Mesenchymal stem cell (in vitro differentiated cells and primary cell): ENCODE measurements around the gene EMX1.

Experiments
- DNase-seq: peaks from one replicate; pipeline ENCODE4 v3.0.0-alpha.2; 2013
- H2AFZ ChIP-seq: one replicate; pipeline ENCODE4 v1.6.1; 2013; ENCODE audit warnings: low read depth, mild to moderate bottlenecking, control low read depth, inconsistent platforms, low read length, moderate library complexity
- H2AK5ac ChIP-seq: 2 replicates; pipeline ENCODE4 v1.6.1; 2013; ENCODE audit warnings: low read length, moderate library complexity, mild to moderate bottlenecking, inconsistent platforms; ENCODE audit not compliant: severe bottlenecking
- H2BK120ac ChIP-seq: one replicate; pipeline ENCODE4 v1.6.1; 2013; ENCODE audit warnings: low read depth, mild to moderate bottlenecking, inconsistent platforms, low read length, moderate library complexity
- H2BK12ac ChIP-seq, 2 experiments: one replicate each; pipeline ENCODE4 v1.6.1; 2013; ENCODE audit warnings: inconsistent platforms in 2 of 2, low read length in 2 of 2, mild to moderate bottlenecking in 2 of 2, moderate library complexity in 2 of 2, control low read depth in 1 of 2
- H2BK15ac ChIP-seq: one replicate; pipeline ENCODE4 v1.6.1; 2013; ENCODE audit warnings: mild to moderate bottlenecking, low read depth, inconsistent platforms; ENCODE audit not compliant: poor library complexity, severe bottlenecking
- H2BK5ac ChIP-seq: 2 replicates; pipeline ENCODE4 v1.6.1; 2013; ENCODE audit warnings: low read depth, mild to moderate bottlenecking, low read length, control low read depth, inconsistent platforms; ENCODE audit not compliant: poor library complexity, severe bottlenecking
- H3K14ac ChIP-seq, 2 experiments: one replicate each; pipeline ENCODE4 v1.6.1; 2013; ENCODE audit warnings: inconsistent platforms in 2 of 2, low read length in 2 of 2, control low read depth in 1 of 2, mild to moderate bottlenecking in 1 of 2, moderate library complexity in 1 of 2
- H3K18ac ChIP-seq, 2 experiments: one replicate each; pipeline ENCODE4 v1.6.1; 2013; ENCODE audit warnings: inconsistent platforms in 2 of 2, low read length in 2 of 2, control low read depth in 1 of 2, low read depth in 1 of 2, mild to moderate bottlenecking in 1 of 2
- H3K23ac ChIP-seq, 2 experiments: one replicate each; pipeline ENCODE4 v1.6.1; 2013; ENCODE audit warnings: inconsistent platforms in 2 of 2, low read length in 2 of 2, mild to moderate bottlenecking in 2 of 2, moderate library complexity in 2 of 2, control low read depth in 1 of 2
- H3K27ac ChIP-seq: 2 replicates; pipeline ENCODE4 v1.5.1; 2013; ENCODE audit warnings: mild to moderate bottlenecking, moderate library complexity, low read length, control low read depth, inconsistent platforms; ENCODE audit not compliant: poor library complexity, severe bottlenecking
- H3K27me3 ChIP-seq, 2 experiments: 2 replicates each; pipeline versions ENCODE4 v1.6.1 to v1.7.0; 2013; ENCODE audit warnings: low read length in 2 of 2, mild to moderate bottlenecking in 2 of 2, moderate library complexity in 2 of 2, control low read depth in 1 of 2, inconsistent platforms in 1 of 2; ENCODE audit not compliant: control insufficient read depth in 1 of 2, insufficient read depth in 1 of 2
- H3K36me3 ChIP-seq, 2 experiments: 2 replicates each; pipeline versions ENCODE4 v1.6.1 to v1.7.0; 2013; ENCODE audit warnings: low read length in 2 of 2, control low read depth in 1 of 2, inconsistent platforms in 1 of 2, low read depth in 1 of 2, mild to moderate bottlenecking in 1 of 2; ENCODE audit not compliant: insufficient read depth in 2 of 2, control insufficient read depth in 1 of 2
- H3K4ac ChIP-seq, 2 experiments: one replicate each; pipeline ENCODE4 v1.6.1; 2013; ENCODE audit warnings: inconsistent platforms in 2 of 2, low read length in 2 of 2, mild to moderate bottlenecking in 2 of 2, moderate library complexity in 2 of 2, control low read depth in 1 of 2, low read depth in 1 of 2
- H3K4me1 ChIP-seq: 2 replicates; pipeline ENCODE4 v1.6.1; 2013; ENCODE audit warnings: low read depth, low read length, control low read depth; ENCODE audit not compliant: control insufficient read depth, insufficient read depth
- H3K4me2 ChIP-seq: 2 replicates; pipeline ENCODE4 v1.6.1; 2013; ENCODE audit warnings: low read length, mild to moderate bottlenecking, inconsistent platforms; ENCODE audit not compliant: poor library complexity, severe bottlenecking
- H3K4me3 ChIP-seq, 2 experiments: 2 replicates each; pipeline versions ENCODE4 v1.5.1 to v1.7.0; 2013; ENCODE audit warnings: low read length in 2 of 2, mild to moderate bottlenecking in 2 of 2, control low read depth in 1 of 2, low read depth in 1 of 2; ENCODE audit not compliant: insufficient read depth in 1 of 2
- H3K79me1 ChIP-seq: replicated peaks from 2 replicates; pipeline ENCODE4 v1.6.1; 2013; ENCODE audit warnings: mild to moderate bottlenecking, control low read depth, low read length, inconsistent platforms; ENCODE audit not compliant: poor library complexity, severe bottlenecking
- H3K9ac ChIP-seq: 2 replicates; pipeline ENCODE4 v1.7.0; 2013; ENCODE audit warnings: mild to moderate bottlenecking, low read length, moderate library complexity
- H3K9me3 ChIP-seq: 2 replicates; pipeline ENCODE4 v1.7.0; 2013; ENCODE audit warnings: mild to moderate bottlenecking, low read length; ENCODE audit not compliant: control insufficient read depth
- H4K8ac ChIP-seq: one replicate; pipeline ENCODE4 v1.6.1; 2013; ENCODE audit warnings: inconsistent platforms, mild to moderate bottlenecking, low read length, moderate library complexity
- H4K91ac ChIP-seq: one replicate; pipeline ENCODE4 v1.6.1; 2013; ENCODE audit warnings: mild to moderate bottlenecking, low read length, inconsistent platforms
- WGBS: methylation state at CpG from one replicate; pipeline ENCODE4 v1.1.7; 2013; ENCODE audit warnings: mixed read lengths; 5-methylcytosine and 5-hydroxymethylcytosine counted together

EMX1 gene

GRCh38 chr2:72931280-72931910, 14.1 kb downstream of the EMX1 start:
- Histone ChIP-seq H3K9ac (no peak overlapping the region), H3K79me1 (no peaks in the 10 kb centered on the region), H3K4me2 (no peak overlapping the region), H3K4me3 (no peak overlapping the region), H3K9me3 (no peaks in the 10 kb centered on the region), H2BK120ac (no peak overlapping the region), H3K23ac (no peak overlapping the region), H3K27me3 (peaks cover 39 to 77% of the 10 kb centered on the region in 2 experiments), H3K27ac (no peak overlapping the region), H2BK12ac (no peak overlapping the region), H4K91ac (no peak overlapping the region), H3K36me3 (no peaks in the 10 kb centered on the region), H3K4me1 (peaks cover 18% of the 10 kb centered on the region), H4K8ac (no peak overlapping the region), H3K18ac (no peak overlapping the region), H2BK5ac (no peak overlapping the region), H3K14ac (no peak overlapping the region), H2AK5ac (peak overlapping the region; percentile 37), H3K4ac (no peak overlapping the region), H2AFZ (no peak overlapping the region), H2BK15ac (no peak overlapping the region)
- WGBS, result 89% methylated on average over 14 of the region's 14 CpGs
- DNase-seq, result no peak

GRCh38 chr2:72932045-72932740, 14.9 kb downstream of the EMX1 start:
- no peak for DNase-seq
- Histone ChIP-seq H2BK120ac (no peak overlapping the region), H3K4me3 (no peak overlapping the region), H3K4ac (no peak overlapping the region), H3K27ac (no peak overlapping the region), H3K14ac (no peak overlapping the region), H3K9me3 (no peaks in the 10 kb centered on the region), H3K18ac (no peak overlapping the region), H2BK5ac (no peak overlapping the region), H3K36me3 (no peaks in the 10 kb centered on the region), H3K4me1 (peaks cover 21% of the 10 kb centered on the region), H2AFZ (no peak overlapping the region), H4K91ac (no peak overlapping the region), H3K4me2 (no peak overlapping the region), H3K9ac (no peak overlapping the region), H3K23ac (no peak overlapping the region), H4K8ac (no peak overlapping the region), H3K79me1 (no peaks in the 10 kb centered on the region), H2BK15ac (no peak overlapping the region), H2BK12ac (no peak overlapping the region), H2AK5ac (peak overlapping the region; percentile 40), H3K27me3 (peaks cover 31 to 77% of the 10 kb centered on the region in 2 experiments)
- WGBS, result 90% methylated on average over 5 of the region's 5 CpGs

- Histone ChIP-seq H3K27ac (no peak overlapping the region), H4K91ac (no peak overlapping the region), H3K9ac (no peak overlapping the region), H4K8ac (no peak overlapping the region), H2AFZ (no peak overlapping the region), H3K18ac (no peak overlapping the region), H2AK5ac (no peak overlapping the region), H2BK120ac (no peak overlapping the region), H3K4ac (no peak overlapping the region), H3K23ac (no peak overlapping the region), H2BK5ac (no peak overlapping the region), H3K27me3 (peaks cover 25 to 77% of the 10 kb centered on the region in 2 experiments), H3K4me1 (peaks cover 22% of the 10 kb centered on the region), H2BK12ac (no peak overlapping the region), H3K9me3 (no peaks in the 10 kb centered on the region), H3K14ac (no peak overlapping the region), H3K4me3 (no peak overlapping the region), H2BK15ac (no peak overlapping the region), H3K4me2 (no peak overlapping the region), H3K79me1 (no peaks in the 10 kb centered on the region), H3K36me3 (no peaks in the 10 kb centered on the region)
- no peak for DNase-seq
- WGBS, result 90% methylated on average over 4 of the region's 4 CpGs
Measured at GRCh38 chr2:72932805-72933204, 15.5 kb downstream of the EMX1 start.

GRCh38 chr2:72933207-72933606, 15.9 kb downstream of the EMX1 start:
- H2BK15ac ChIP-seq, result no peak overlapping the region
- peaks cover 21 to 73% of the 10 kb centered on the region in 2 experiments for H3K27me3 ChIP-seq
- H3K36me3 ChIP-seq, result no peaks in the 10 kb centered on the region
- 93% methylated on average over 5 of the region's 5 CpGs for WGBS
- no peak overlapping the region for H4K91ac ChIP-seq
- H3K9ac ChIP-seq, result no peak overlapping the region
- H3K14ac ChIP-seq, result no peak overlapping the region
- no peaks in the 10 kb centered on the region for H3K9me3 ChIP-seq
- H3K79me1 ChIP-seq, result no peaks in the 10 kb centered on the region
- H2BK5ac ChIP-seq, result no peak overlapping the region
- no peak overlapping the region for H4K8ac ChIP-seq
- DNase-seq, result no peak
- no peak overlapping the region for H2BK120ac ChIP-seq
- H3K4me2 ChIP-seq, result no peak overlapping the region
- H3K4me3 ChIP-seq, result no peak overlapping the region
- no peak overlapping the region for H2AFZ ChIP-seq
- H2BK12ac ChIP-seq, result no peak overlapping the region
- H2AK5ac ChIP-seq, result no peak overlapping the region
- no peak overlapping the region for H3K27ac ChIP-seq
- no peak overlapping the region for H3K18ac ChIP-seq
- no peak overlapping the region for H3K23ac ChIP-seq
- H3K4me1 ChIP-seq, result peaks cover 22% of the 10 kb centered on the region
- H3K4ac ChIP-seq, result no peak overlapping the region
